Measurements from ENCODE around the gene TRIO.

The TRIO gene

GRCh38 chr5:14256026-14256690 is 113.0 kb downstream of the TRIO start:
- Histone ChIP-seq H3K9me3 (ENCODE audit: insufficient read depth, low read length) (peaks cover 36% of the 10 kb centered on the region), H3K9ac (ENCODE audit: insufficient read length, low read depth) (no peak overlapping the region), H3K36me3 (ENCODE audit: insufficient read depth, insufficient read length, low read length) (peaks cover 12% of the 10 kb centered on the region), H3K27me3 (ENCODE audit: insufficient read depth, insufficient read length) (no peaks in the 10 kb centered on the region), H3K4me1 (ENCODE audit: insufficient read depth, insufficient read length) (peaks cover 4% of the 10 kb centered on the region), H3K4me3 (ENCODE audit: insufficient read length, low read depth) (no peak overlapping the region)
- no peak for DNase-seq (ENCODE audit: low read depth, low spot score)
- TF ChIP-seq ZNF274 (IDR thresholded peaks at IDR 0.05; ENCODE audit: low read depth, low read length) (peak; percentile 78), SUZ12 (IDR thresholded peaks at IDR 0.05; ENCODE audit: extremely low read depth, insufficient read depth, insufficient read length) (no peak)

- Histone ChIP-seq H3K9ac (ENCODE audit: insufficient read length, low read depth) (no peak overlapping the region), H3K4me1 (ENCODE audit: insufficient read depth, insufficient read length) (peaks cover 4% of the 10 kb centered on the region), H3K27me3 (ENCODE audit: insufficient read depth, insufficient read length) (no peaks in the 10 kb centered on the region), H3K4me3 (ENCODE audit: insufficient read length, low read depth) (no peak overlapping the region), H3K9me3 (ENCODE audit: insufficient read depth, low read length) (peaks cover 36% of the 10 kb centered on the region), H3K36me3 (ENCODE audit: insufficient read depth, insufficient read length, low read length) (peaks cover 12% of the 10 kb centered on the region)
- no peak for TF ChIP-seq SUZ12 (IDR thresholded peaks at IDR 0.05; ENCODE audit: extremely low read depth, insufficient read depth, insufficient read length)
- TF ChIP-seq YY1 (IDR thresholded peaks at IDR 0.05; ENCODE audit: insufficient read depth, insufficient read length): no peak
- no peak for TF ChIP-seq ZNF274 (IDR thresholded peaks at IDR 0.05; ENCODE audit: low read depth, low read length)
- DNase-seq (ENCODE audit: low read depth, low spot score): no peak
Measured at GRCh38 chr5:14256756-14257393, 113.7 kb downstream of the TRIO start.

GRCh38 chr5:14257995-14258403 is 114.9 kb downstream of the TRIO start:
- Histone ChIP-seq H3K36me3 (ENCODE audit: insufficient read depth, insufficient read length, low read length) (peaks cover 12% of the 10 kb centered on the region), H3K9me3 (ENCODE audit: insufficient read depth, low read length) (peaks cover 36% of the 10 kb centered on the region), H3K9ac (ENCODE audit: insufficient read length, low read depth) (no peak overlapping the region), H3K4me3 (ENCODE audit: insufficient read length, low read depth) (no peak overlapping the region), H3K4me1 (ENCODE audit: insufficient read depth, insufficient read length) (peaks cover 4% of the 10 kb centered on the region), H3K27me3 (ENCODE audit: insufficient read depth, insufficient read length) (no peaks in the 10 kb centered on the region)
- no peak for DNase-seq (ENCODE audit: low read depth, low spot score)
- no peak for TF ChIP-seq SUZ12 (IDR thresholded peaks at IDR 0.05; ENCODE audit: extremely low read depth, insufficient read depth, insufficient read length)
- no peak for TF ChIP-seq YY1 (IDR thresholded peaks at IDR 0.05; ENCODE audit: insufficient read depth, insufficient read length)
- no peak for TF ChIP-seq ZNF274 (IDR thresholded peaks at IDR 0.05; ENCODE audit: low read depth, low read length)

DNA sequence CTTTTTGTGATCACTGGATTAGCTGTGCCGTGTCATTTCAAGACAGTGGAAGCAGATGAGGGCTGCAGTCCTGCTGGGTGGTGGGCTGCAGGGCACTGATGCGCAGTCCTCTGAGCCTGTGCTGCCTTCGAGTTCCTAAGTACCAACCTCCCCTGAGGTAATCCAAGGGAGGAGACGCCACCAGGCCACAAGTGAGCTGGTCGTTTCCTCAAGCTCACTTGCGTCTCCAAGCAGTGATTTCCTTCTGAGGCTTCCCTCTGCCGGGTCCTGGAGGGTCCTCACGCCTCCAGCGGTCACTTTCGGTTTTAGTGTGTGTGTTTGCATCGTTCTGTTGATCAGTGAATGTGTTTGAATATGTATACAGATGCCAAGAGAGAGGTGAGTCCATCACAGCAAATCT is 115.7 kb downstream of the TRIO start:
- Histone ChIP-seq H3K9ac (ENCODE audit: insufficient read length, low read depth) (no peak overlapping the region), H3K36me3 (ENCODE audit: insufficient read depth, insufficient read length, low read length) (peaks cover 12% of the 10 kb centered on the region), H3K9me3 (ENCODE audit: insufficient read depth, low read length) (peaks cover 28% of the 10 kb centered on the region), H3K27me3 (ENCODE audit: insufficient read depth, insufficient read length) (no peaks in the 10 kb centered on the region), H3K4me3 (ENCODE audit: insufficient read length, low read depth) (no peak overlapping the region), H3K4me1 (ENCODE audit: insufficient read depth, insufficient read length) (peaks cover 4% of the 10 kb centered on the region)
- no peak for DNase-seq (ENCODE audit: low read depth, low spot score)
- TF ChIP-seq YY1 (IDR thresholded peaks at IDR 0.05; ENCODE audit: insufficient read depth, insufficient read length): no peak
- no peak for TF ChIP-seq SUZ12 (IDR thresholded peaks at IDR 0.05; ENCODE audit: extremely low read depth, insufficient read depth, insufficient read length)
- no peak for TF ChIP-seq ZNF274 (IDR thresholded peaks at IDR 0.05; ENCODE audit: low read depth, low read length)

DNA sequence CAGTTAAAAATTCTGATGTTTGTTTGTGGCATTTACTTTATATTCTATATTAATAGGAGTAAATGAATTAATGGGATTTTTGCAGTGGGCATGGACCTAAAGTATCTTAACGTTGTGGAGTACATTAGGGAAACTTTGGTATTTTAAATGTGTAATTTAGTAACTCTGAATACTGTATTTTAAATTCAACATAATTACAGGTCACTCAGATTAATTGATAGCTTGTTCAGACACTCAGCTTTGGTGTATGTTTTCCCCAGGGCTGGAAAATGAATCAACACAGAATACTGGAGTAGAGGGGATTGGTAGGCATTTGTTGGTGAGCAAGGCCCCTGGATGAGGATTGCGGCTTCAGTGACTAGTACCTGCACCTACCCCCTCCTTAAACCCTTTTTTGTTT is 117.5 kb downstream of the TRIO start:
- no peak for DNase-seq (ENCODE audit: low read depth, low spot score)
- Histone ChIP-seq H3K36me3 (ENCODE audit: insufficient read depth, insufficient read length, low read length) (peaks cover 6% of the 10 kb centered on the region), H3K4me3 (ENCODE audit: insufficient read length, low read depth) (no peak overlapping the region), H3K27me3 (ENCODE audit: insufficient read depth, insufficient read length) (no peaks in the 10 kb centered on the region), H3K9ac (ENCODE audit: insufficient read length, low read depth) (no peak overlapping the region), H3K9me3 (ENCODE audit: insufficient read depth, low read length) (peaks cover 13% of the 10 kb centered on the region), H3K4me1 (ENCODE audit: insufficient read depth, insufficient read length) (peaks cover 4% of the 10 kb centered on the region)
- TF ChIP-seq YY1 (IDR thresholded peaks at IDR 0.05; ENCODE audit: insufficient read depth, insufficient read length): no peak
- no peak for TF ChIP-seq SUZ12 (IDR thresholded peaks at IDR 0.05; ENCODE audit: extremely low read depth, insufficient read depth, insufficient read length)
- no peak for TF ChIP-seq ZNF274 (IDR thresholded peaks at IDR 0.05; ENCODE audit: low read depth, low read length)

DNA sequence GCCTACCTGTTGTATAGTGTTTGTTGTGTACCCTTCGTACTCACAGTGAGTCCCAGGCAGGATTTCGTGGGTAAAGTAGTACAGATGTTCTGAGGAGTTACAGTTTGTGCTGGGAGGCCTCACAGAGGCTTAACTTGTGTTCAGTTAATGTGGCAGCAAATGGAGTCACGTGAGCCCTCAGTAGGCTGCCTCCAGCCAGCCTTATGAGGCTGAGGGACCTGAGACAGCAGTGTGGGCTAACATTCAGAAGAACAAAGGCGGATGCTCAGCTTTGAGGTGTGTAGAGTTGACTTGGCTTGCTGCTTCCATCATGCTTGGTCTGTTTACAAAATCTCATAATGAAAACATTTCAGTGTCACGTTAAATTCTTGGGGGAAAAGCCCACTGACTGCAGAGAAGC is 118.1 kb downstream of the TRIO start:
- no peaks in the 10 kb centered on the region for H3K27me3 ChIP-seq (ENCODE audit: insufficient read depth, insufficient read length)
- DNase-seq (ENCODE audit: low read depth, low spot score): no peak
- peaks cover 7% of the 10 kb centered on the region for H3K9me3 ChIP-seq (ENCODE audit: insufficient read depth, low read length)
- peaks cover 4% of the 10 kb centered on the region for H3K4me1 ChIP-seq (ENCODE audit: insufficient read depth, insufficient read length)
- no peak overlapping the region for H3K9ac ChIP-seq (ENCODE audit: insufficient read length, low read depth)
- H3K36me3 ChIP-seq (ENCODE audit: insufficient read depth, insufficient read length, low read length): peaks cover under 1% of the 10 kb centered on the region
- TF ChIP-seq YY1 (IDR thresholded peaks at IDR 0.05; ENCODE audit: insufficient read depth, insufficient read length) (no peak), SUZ12 (IDR thresholded peaks at IDR 0.05; ENCODE audit: extremely low read depth, insufficient read depth, insufficient read length) (no peak), ZNF274 (IDR thresholded peaks at IDR 0.05; ENCODE audit: low read depth, low read length) (no peak)
- H3K4me3 ChIP-seq (ENCODE audit: insufficient read length, low read depth): no peak overlapping the region

- Histone ChIP-seq H3K36me3 (ENCODE audit: insufficient read depth, insufficient read length, low read length) (no peaks in the 10 kb centered on the region), H3K4me1 (ENCODE audit: insufficient read depth, insufficient read length) (peaks cover 4% of the 10 kb centered on the region), H3K27me3 (ENCODE audit: insufficient read depth, insufficient read length) (no peaks in the 10 kb centered on the region), H3K4me3 (ENCODE audit: insufficient read length, low read depth) (no peak overlapping the region), H3K9me3 (ENCODE audit: insufficient read depth, low read length) (0 out of 2 replicates have a peak, but pooled peaks cover 1% of the 10 kb centered on the region), H3K9ac (ENCODE audit: insufficient read length, low read depth) (no peak overlapping the region)
- no peak for TF ChIP-seq SUZ12 (IDR thresholded peaks at IDR 0.05; ENCODE audit: extremely low read depth, insufficient read depth, insufficient read length)
- no peak for TF ChIP-seq YY1 (IDR thresholded peaks at IDR 0.05; ENCODE audit: insufficient read depth, insufficient read length)
- TF ChIP-seq ZNF274 (IDR thresholded peaks at IDR 0.05; ENCODE audit: low read depth, low read length): no peak
- no peak for DNase-seq (ENCODE audit: low read depth, low spot score)
Measured at GRCh38 chr5:14261856-14262611, 118.9 kb downstream of the TRIO start.
